Kidney capillary endothelial cell (primary cell): Measurements from ENCODE around the gene SHROOM1.

Source experiments
- DNase-seq: peaks from one replicate; pipeline ENCODE4 v3.0.0-alpha.2; 2018; ENCODE audit warnings: low spot score

SHROOM1 gene

DNA sequence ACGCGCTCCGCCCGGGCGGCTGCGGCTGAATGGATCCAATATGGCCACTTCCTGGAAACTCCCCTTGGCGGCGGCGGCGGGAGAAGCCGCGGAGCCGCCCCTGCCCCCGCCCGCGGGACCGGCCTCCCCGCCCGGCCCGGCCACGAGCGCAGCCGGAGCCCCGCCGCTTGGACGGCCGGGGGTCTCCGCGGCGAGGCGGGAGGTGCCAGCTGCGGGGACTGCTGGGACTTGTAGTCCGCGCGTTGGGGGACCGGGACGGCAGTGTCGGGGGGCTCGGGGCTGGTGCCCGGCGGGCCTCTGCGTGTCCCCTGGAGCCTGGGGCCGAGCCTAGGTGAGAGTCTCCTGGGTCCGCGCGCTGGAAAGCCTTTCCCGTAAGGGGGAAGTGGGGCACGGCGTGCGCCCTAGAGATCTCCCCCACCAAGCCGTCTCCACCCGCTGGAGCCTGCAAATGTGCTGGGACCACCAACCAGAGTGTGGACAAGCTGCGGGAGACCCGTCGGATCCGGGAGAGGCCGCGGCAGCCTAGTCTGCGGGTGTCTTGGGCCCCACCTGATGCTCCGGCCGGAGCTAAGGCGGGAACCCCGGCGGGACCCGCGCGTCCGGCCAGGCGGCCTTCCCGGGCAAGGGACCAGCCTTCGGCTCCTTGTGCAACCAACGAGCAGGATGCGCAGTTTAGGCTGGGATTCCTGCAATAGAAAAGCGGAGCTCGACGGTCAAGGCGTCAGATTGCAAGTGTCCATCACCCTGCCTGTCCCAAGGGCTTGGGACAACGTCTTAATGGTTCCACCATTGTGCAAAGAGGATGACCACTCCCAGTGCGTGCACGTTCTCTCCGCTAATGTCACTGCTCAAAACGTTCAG is 53.0 kb downstream of the SHROOM1 start, which contains the start of gene SEPTIN8:
TSS of gene SEPTIN8 (minus strand) at position 31 of the 861 bp plus-strand sequence. CDS start 102 bp downstream, outside the sequence.
- no peak for DNase-seq

DNA sequence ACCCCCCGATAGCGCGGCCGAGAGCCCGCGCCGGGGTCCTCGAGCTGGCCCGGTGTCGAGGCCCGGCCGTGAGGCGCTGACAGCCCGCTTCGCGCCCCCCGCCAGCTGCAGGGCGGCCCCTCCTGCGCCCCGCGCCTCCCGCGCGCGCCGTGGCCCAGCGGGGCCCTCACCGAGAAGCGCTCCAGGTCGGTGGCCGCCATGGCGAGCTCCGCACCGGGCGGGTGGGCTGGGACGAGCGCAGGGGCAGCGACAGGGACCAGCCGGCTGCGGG is 53.6 kb downstream of the SHROOM1 start:
- DNase-seq, result no peak

GRCh38 chr5:132776131-132776937 is 54.1 kb downstream of the SHROOM1 start:
- no peak for DNase-seq

- no peak for DNase-seq
These were observed 54.9 kb downstream of the SHROOM1 start for GRCh38 chr5:132775476-132775961.

- DNase-seq, result no peak
These were observed 55.6 kb downstream of the SHROOM1 start for GRCh38 chr5:132774896-132775295.

- no peak for DNase-seq
These were observed 56.0 kb downstream of the SHROOM1 start for GRCh38 chr5:132774406-132774805.

DNA sequence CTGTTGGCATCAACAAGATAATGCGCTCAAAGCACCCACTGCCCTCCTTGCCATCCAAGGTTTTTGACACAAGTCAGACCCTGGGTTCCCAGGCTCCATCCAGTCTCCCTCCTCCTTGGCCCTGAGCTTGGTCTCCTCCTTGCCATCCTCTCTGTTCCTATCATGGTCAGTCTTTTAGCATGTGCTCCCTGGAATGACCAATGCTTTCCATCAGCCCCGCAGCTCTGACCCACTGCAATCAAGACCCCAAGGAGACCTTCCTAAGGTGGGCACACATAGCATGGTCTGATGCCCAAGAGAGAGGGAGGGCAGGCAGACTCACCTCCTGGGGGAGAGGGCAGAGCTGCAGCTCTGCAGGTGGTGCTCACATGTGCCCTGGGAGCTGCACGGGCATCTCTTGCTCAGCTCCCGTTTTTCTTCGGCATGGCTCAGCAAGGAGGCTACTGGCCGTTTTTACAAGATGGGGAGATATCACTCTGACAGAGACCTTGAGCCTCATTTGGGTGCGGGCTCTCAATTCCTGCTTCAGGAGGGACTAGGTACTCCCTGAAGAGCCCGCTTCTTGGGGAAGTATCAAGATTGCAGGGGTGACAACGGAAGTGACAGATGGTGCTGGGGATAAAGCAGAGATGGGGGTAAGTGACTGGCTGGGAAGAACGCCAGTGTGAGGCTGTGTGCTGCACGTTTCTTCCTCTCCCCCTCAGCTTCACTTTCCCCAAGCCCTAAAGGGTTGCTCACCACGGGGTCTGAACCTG is 56.7 kb downstream of the SHROOM1 start:
- DNase-seq, result no peak

DNA sequence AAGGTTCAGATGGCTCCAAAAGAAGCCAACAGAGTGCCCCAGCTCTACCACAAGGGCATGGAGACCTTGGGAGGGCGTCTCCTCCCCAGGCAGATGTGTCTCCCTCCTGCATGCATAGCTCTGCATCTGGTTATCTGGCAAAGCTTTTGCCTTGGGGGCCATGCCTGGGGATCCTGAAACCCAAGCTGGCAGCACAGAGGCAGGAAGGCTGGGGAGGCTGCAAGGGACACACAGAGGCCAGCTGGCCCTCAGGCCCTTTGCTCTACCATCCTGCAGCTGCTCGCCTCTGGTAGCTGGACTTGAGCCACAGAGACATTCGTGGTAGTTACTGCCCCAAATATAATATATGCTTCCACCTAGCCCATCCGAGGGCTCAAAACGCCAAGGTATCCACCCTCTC is 57.3 kb downstream of the SHROOM1 start:
- DNase-seq, result no peak

DNA sequence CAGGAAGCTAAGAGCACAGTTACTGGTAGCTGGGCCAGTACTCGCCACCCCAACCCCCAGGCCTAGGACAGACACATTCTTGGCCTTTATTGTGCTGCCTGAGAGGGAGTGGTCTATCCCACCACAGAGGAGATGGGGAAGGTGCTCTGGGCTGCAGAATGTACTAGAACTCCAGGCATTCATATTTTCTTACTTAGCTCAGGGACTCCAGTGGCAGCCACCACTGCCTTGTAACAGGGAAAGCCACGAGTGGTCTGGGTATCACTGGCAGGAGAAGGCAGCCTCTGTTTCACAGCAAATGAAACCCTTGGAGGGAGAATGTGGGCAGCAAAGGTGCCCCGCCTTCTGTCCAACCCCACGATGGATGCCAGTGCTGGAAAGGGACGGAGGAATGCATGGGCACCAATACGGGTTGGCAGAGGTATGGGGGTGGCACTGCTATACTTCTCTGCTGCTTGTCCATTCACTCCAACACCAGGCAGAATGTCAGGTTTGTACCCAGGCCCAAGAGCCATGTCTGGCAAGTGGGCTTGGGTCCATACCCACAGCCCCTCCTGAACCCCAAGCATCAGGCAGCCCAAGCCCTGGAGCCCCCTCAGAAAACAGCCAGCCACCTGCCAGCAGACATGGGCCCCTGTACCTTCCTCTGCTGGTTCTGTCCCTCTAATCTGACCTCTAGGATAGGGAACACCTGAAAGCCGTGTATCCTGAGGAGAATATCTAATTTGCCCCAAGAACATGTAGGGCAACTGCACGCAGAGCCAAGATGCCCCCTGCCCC is 58.0 kb downstream of the SHROOM1 start:
- DNase-seq, result no peak
